ENCODE results near the gene FTHL17. TPM values are rescaled to one million over a fixed set of nuclear protein-coding genes. Genes with fewer than 3 reads are reported as not detected.

The FTHL17 gene
- total RNA-seq, 1 experiment from 2014 or later = not detected

Other genes starting within 250 kb of the FTHL17 start
- gene TAB3, start 182.8 kb downstream of the FTHL17 start, total RNA-seq (2014; rRNA removed; shearing (Covaris generic)) = 12.4 and 13.5 TPM in 2 replicates